Measurements from ENCODE around the gene PSMC1. TPM values are rescaled to one million over a fixed set of nuclear protein-coding genes. Genes with fewer than 3 reads are reported as not detected.

PSMC1 gene
- total RNA-seq, 1 donor, result 154 TPM

- no peak for DNase-seq (ENCODE audit: low read depth)
- TF ChIP-seq CTCF (IDR thresholded peaks at IDR 0.05; ENCODE audit: insufficient read depth, low read length), result no peak
- no peak overlapping the region for H3K4me3 ChIP-seq (ENCODE audit: low read depth, low read length)
Observed at GRCh38 chr14:90276646-90277367, 20.5 kb downstream of the PSMC1 start.

GRCh38 chr14:90277581-90278198 lies 21.3 kb downstream of the PSMC1 start:
- no peak for TF ChIP-seq CTCF (IDR thresholded peaks at IDR 0.05; ENCODE audit: insufficient read depth, low read length)
- no peak for DNase-seq (ENCODE audit: low read depth)
- no peak overlapping the region for H3K4me3 ChIP-seq (ENCODE audit: low read depth, low read length)

GRCh38 chr14:90278199-90279175 lies 22.1 kb downstream of the PSMC1 start:
- DNase-seq (ENCODE audit: low read depth), result no peak
- no peak for TF ChIP-seq CTCF (IDR thresholded peaks at IDR 0.05; ENCODE audit: insufficient read depth, low read length)
- H3K4me3 ChIP-seq (ENCODE audit: low read depth, low read length), result no peak overlapping the region

GRCh38 chr14:90280096-90280495 lies 23.7 kb downstream of the PSMC1 start:
- H3K4me3 ChIP-seq (ENCODE audit: low read depth, low read length), result no peak overlapping the region
- no peak for TF ChIP-seq CTCF (IDR thresholded peaks at IDR 0.05; ENCODE audit: insufficient read depth, low read length)
- DNase-seq (ENCODE audit: low read depth), result no peak

- H3K4me3 ChIP-seq (ENCODE audit: low read depth, low read length), result no peak overlapping the region
- peak; percentile 63 for DNase-seq (ENCODE audit: low read depth)
- TF ChIP-seq CTCF (IDR thresholded peaks at IDR 0.05; ENCODE audit: insufficient read depth, low read length), result no peak
Observed at GRCh38 chr14:90281261-90281660, 24.9 kb downstream of the PSMC1 start.

GRCh38 chr14:90281756-90282155 lies 25.4 kb downstream of the PSMC1 start:
- peak; percentile 6 for DNase-seq (ENCODE audit: low read depth)
- no peak overlapping the region for H3K4me3 ChIP-seq (ENCODE audit: low read depth, low read length)
- TF ChIP-seq CTCF (IDR thresholded peaks at IDR 0.05; ENCODE audit: insufficient read depth, low read length), result no peak

Data from fibroblast of the aortic adventitia (primary cell).